PC-3 (cell line): ENCODE results near the gene TYROBP. TPM values are rescaled to one million over a fixed set of nuclear protein-coding genes. Genes with fewer than 3 reads are reported as not detected.

Source experiments
- ATAC-seq: fragments of 200-7000 bp; cut with Tn5 transposase; 2 replicates; pipeline ENCODE4 v1.9.1; 2020; ENCODE audit warnings: mild to moderate bottlenecking, moderate library complexity
- BruUV-seq: library from RNA; stranded (reverse); fragments of 400-500 nt; replicated peaks from 2 replicates; lab custom pipeline; 2021; lab: Mats Ljungman, UMichigan
- CTCF ChIA-PET: fragments of 300-600 bp; sonication (Branson Sonifier 250); formaldehyde crosslinking; loops from one replicate; lab custom pipeline; 2022; ENCODE audit warnings: antibody characterized with exemption; lab: Charles Lee
- POLR2A ChIA-PET: fragments of 300-600 bp; sonication (Branson Sonifier 250); formaldehyde crosslinking; loops from one replicate; lab custom pipeline; 2022; ENCODE audit warnings: antibody characterized with exemption; ENCODE audit not compliant: unreplicated experiment; lab: Charles Lee
- DNase-seq: peaks from one replicate; pipeline ENCODE4 v3.0.0-alpha.2; 2015
- H2AFZ ChIP-seq: fragments of 300-600 bp; sonication (generic); 2 replicates; pipeline ENCODE4 v1.6.0; 2016; ENCODE audit warnings: antibody characterized with exemption, low read length
- H3F3A ChIP-seq: fragments of 300-600 bp; sonication (generic); one replicate; pipeline ENCODE4 v1.6.0; 2017; ENCODE audit warnings: antibody characterized with exemption, low read length, control low read depth, mild to moderate bottlenecking; ENCODE audit not compliant: unreplicated experiment
- H3K27ac ChIP-seq: fragments of 300-600 bp; sonication (generic); 2 replicates; pipeline ENCODE4 v1.5.1; 2016; ENCODE audit warnings: mild to moderate bottlenecking, low read length
- H3K27me3 ChIP-seq: fragments of 300-600 bp; sonication (generic); 2 replicates; pipeline ENCODE4 v1.6.1; 2016; ENCODE audit warnings: low read length, mixed read lengths
- H3K36me3 ChIP-seq: fragments of 300-600 bp; sonication (generic); 2 replicates; pipeline ENCODE4 v1.6.1; 2016; ENCODE audit warnings: low read depth, mixed run types, low read length, mixed read lengths
- H3K4me1 ChIP-seq: fragments of 300-600 bp; sonication (generic); 2 replicates; pipeline ENCODE4 v1.5.1; 2016; ENCODE audit warnings: low read length; ENCODE audit not compliant: insufficient read depth
- H3K4me2 ChIP-seq: fragments of 300-600 bp; sonication (generic); 2 replicates; pipeline ENCODE4 v1.6.0; 2016; ENCODE audit warnings: low read length
- H3K4me3 ChIP-seq: fragments of 300-600 bp; sonication (generic); 2 replicates; pipeline ENCODE4 v1.5.1; 2016; ENCODE audit warnings: mild to moderate bottlenecking, low read length, mixed read lengths
- H3K79me2 ChIP-seq: fragments of 300-600 bp; sonication (generic); 2 replicates; pipeline ENCODE4 v1.6.1; 2017; ENCODE audit warnings: low read length, mixed read lengths
- H3K9ac ChIP-seq: fragments of 300-600 bp; sonication (generic); 2 replicates; pipeline ENCODE4 v1.6.0; 2016; ENCODE audit warnings: mild to moderate bottlenecking, low read length
- H3K9me2 ChIP-seq: fragments of 300-600 bp; sonication (generic); replicated peaks from 2 replicates; pipeline ENCODE4 v1.6.1; 2016; ENCODE audit warnings: mixed run types, low read length, mixed read lengths
- H3K9me3 ChIP-seq: fragments of 300-600 bp; sonication (generic); 2 replicates; pipeline ENCODE4 v1.6.1; 2016; ENCODE audit warnings: low read length, mixed read lengths
- H4K20me1 ChIP-seq: fragments of 300-600 bp; sonication (generic); 2 replicates; pipeline ENCODE4 v1.6.1; 2016; ENCODE audit warnings: low read length, mixed read lengths
- EZH2 ChIP-seq: fragments of 300-600 bp; sonication (generic); IDR thresholded peaks from one replicate; pipeline ENCODE4 v1.6.1; 2017; ENCODE audit warnings: antibody characterized with exemption, mild to moderate bottlenecking, low read length; ENCODE audit not compliant: unreplicated experiment
- EZH2phosphoT487 ChIP-seq: fragments of 300-600 bp; sonication (generic); IDR thresholded peaks from 2 replicates; pipeline ENCODE4 v1.6.1; 2018; ENCODE audit warnings: mild to moderate bottlenecking, antibody characterized with exemption, low read length, borderline replicate concordance
- intact Hi-C: fragments of 100-400 bp; cut with micrococcal nuclease; formaldehyde crosslinking; loops from 2 replicates; pipeline ENCODE4 v1.9.0; 2023
- total RNA-seq: library from RNA; depleted of rRNA; stranded (reverse); fragments of >200 nt; gene quantifications from 2 replicates; pipeline ENCODE4 v1.2.3, GENCODE V29; 2014
- TF ChIP-seq, protein P1 (sequence below): fragments of 300-600 bp; sonication (generic); conservative IDR thresholded peaks from 2 replicates; pipeline ENCODE4 v1.5.1; 2017; ENCODE audit warnings: antibody characterized with exemption, low read depth, mild to moderate bottlenecking, low read length

Gene TYROBP
- total RNA-seq, 1 experiment from 2014 or later = not detected

DNA sequence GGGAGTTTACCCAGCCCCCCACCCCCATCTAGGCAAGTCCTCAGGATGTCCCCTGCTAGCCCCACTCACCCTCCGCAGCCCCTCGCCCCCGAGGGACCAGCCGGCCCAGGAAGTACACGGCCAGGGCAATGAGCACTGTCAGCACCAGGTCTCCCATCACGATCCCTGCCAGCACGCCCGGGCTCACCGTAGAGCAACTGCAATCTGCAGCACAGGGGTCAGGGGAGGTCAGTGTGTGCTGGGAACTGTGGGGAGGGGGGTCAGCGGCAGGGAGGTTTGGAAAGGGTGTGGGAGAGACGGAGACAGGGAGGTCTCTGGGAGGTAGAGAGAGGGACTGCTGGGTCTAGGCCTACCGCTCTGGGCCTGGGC lies 734 bp downstream of the TYROBP start:
- Histone ChIP-seq H3K36me3 (no peaks in the 10 kb centered on the region), H3K4me3 (no peak overlapping the region), H3K79me2 (no peaks in the 10 kb centered on the region), H4K20me1 (no peaks in the 10 kb centered on the region), H3K9me3 (no peaks in the 10 kb centered on the region), H3K9ac (no peak overlapping the region), H2AFZ (no peak overlapping the region), H3K27ac (no peak overlapping the region), H3K4me2 (no peak overlapping the region), H3K9me2 (no peaks in the 10 kb centered on the region), H3K4me1 (peaks cover 4% of the 10 kb centered on the region; the same call in 1 of the 2 replicates), H3F3A (no peaks in the 10 kb centered on the region), H3K27me3 (no peaks in the 10 kb centered on the region)
- CTCF ChIA-PET = no interaction called here
- DNase-seq = no peak
- no TSS peak for BruUV-seq
- no peak for TF ChIP-seq EZH2phosphoT487
- TF ChIP-seq, protein P1, sequence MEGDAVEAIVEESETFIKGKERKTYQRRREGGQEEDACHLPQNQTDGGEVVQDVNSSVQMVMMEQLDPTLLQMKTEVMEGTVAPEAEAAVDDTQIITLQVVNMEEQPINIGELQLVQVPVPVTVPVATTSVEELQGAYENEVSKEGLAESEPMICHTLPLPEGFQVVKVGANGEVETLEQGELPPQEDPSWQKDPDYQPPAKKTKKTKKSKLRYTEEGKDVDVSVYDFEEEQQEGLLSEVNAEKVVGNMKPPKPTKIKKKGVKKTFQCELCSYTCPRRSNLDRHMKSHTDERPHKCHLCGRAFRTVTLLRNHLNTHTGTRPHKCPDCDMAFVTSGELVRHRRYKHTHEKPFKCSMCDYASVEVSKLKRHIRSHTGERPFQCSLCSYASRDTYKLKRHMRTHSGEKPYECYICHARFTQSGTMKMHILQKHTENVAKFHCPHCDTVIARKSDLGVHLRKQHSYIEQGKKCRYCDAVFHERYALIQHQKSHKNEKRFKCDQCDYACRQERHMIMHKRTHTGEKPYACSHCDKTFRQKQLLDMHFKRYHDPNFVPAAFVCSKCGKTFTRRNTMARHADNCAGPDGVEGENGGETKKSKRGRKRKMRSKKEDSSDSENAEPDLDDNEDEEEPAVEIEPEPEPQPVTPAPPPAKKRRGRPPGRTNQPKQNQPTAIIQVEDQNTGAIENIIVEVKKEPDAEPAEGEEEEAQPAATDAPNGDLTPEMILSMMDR = no peak
- no peak for TF ChIP-seq EZH2
- POLR2A ChIA-PET = no interaction called here
- intact Hi-C loops = no loop called here
- no peak for ATAC-seq

DNA sequence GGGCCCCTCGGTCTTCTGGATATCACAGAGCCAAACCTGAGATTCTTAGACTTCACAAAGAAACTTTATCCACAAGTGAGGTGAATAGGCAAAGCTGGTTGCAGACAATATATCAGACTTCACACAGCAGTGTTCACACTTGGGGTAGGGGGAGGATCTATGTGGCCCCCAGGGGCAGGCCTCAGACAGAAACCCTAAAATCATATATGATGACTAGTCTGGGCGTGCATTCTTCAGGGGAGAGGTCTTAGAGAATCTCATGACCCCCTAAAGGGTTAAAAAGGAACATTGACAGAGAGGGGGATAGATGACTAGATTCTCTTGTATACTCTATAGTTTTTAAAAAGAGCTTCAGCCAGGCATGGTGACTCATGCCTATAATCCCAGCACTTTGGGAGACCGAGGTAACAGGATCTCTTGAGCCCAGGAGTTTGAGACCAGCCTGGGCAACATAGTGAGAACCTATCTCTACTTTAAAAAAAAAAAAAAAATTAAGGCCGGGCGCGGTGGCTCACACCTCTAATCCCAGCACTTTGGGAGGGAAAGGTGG lies 2.8 kb downstream of the TYROBP start:
- no peak overlapping the region for H2AFZ ChIP-seq
- H3K79me2 ChIP-seq = no peaks in the 10 kb centered on the region
- H3K27ac ChIP-seq = no peak overlapping the region
- H4K20me1 ChIP-seq = no peaks in the 10 kb centered on the region
- no peak for TF ChIP-seq EZH2phosphoT487
- TF ChIP-seq, protein P1 = no peak
- no peak for TF ChIP-seq EZH2
- H3K36me3 ChIP-seq = no peaks in the 10 kb centered on the region
- no peaks in the 10 kb centered on the region for H3F3A ChIP-seq
- ATAC-seq (no peak), DNase-seq (no peak)
- H3K9me2 ChIP-seq = no peaks in the 10 kb centered on the region
- H3K9me3 ChIP-seq = no peaks in the 10 kb centered on the region
- POLR2A ChIA-PET = no interaction called here
- CTCF ChIA-PET = no interaction called here
- H3K9ac ChIP-seq = no peak overlapping the region
- no peak overlapping the region for H3K4me3 ChIP-seq
- H3K4me2 ChIP-seq = no peak overlapping the region
- no peaks in the 10 kb centered on the region for H3K27me3 ChIP-seq
- H3K4me1 ChIP-seq = peaks cover 10% of the 10 kb centered on the region; the same call in 1 of the 2 replicates
- intact Hi-C loops = no loop called here
- BruUV-seq = no TSS peak

DNA sequence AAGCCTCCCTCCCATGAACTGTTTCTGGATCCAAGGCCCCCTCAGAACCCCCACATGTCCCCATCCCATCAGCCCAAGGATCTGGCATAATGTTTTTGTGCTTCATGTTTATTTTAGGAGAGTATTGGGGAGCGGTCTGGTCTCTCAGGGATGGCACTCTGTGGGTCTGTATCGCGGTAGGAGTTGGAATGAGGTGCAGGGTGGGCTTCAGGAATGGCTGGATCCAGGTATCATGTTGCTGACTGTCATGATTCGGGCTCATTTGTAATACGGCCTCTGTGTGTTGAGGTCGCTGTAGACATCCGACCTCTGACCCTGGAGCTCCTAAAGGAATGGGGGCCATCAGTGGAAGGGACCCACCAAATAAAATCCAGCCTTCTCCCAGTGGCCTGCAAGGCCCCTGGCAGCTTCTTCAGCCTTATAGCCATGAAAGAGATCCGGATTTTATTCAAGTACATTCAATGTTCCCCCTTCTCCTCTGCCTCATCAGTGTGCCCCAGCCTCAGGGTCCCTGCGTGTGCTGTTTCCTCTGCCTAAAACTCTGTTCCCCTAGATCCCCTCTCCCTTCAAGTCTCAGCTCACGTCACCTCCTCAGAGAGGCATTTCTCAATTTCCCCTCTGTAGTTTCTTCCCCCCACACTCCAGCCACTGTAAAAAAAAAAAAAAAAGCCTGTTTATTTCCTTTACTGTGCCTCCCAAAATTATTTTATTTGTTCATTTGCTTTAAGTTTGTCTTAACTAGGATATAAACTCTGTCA lies 3.6 kb downstream of the TYROBP start:
- Histone ChIP-seq H4K20me1 (no peaks in the 10 kb centered on the region), H3K27me3 (no peaks in the 10 kb centered on the region), H3K36me3 (no peaks in the 10 kb centered on the region), H3K9me2 (no peaks in the 10 kb centered on the region), H3K79me2 (peaks cover 3% of the 10 kb centered on the region; the same call in 1 of the 2 replicates), H2AFZ (no peak overlapping the region), H3K4me2 (no peak overlapping the region), H3K9ac (no peak overlapping the region), H3K9me3 (no peaks in the 10 kb centered on the region), H3K4me1 (peaks cover 10% of the 10 kb centered on the region; the same call in 1 of the 2 replicates), H3K27ac (no peak overlapping the region), H3F3A (no peaks in the 10 kb centered on the region), H3K4me3 (no peak overlapping the region)
- CTCF ChIA-PET = no interaction called here
- no TSS peak for BruUV-seq
- ATAC-seq = no peak
- no peak for DNase-seq
- TF ChIP-seq EZH2phosphoT487 = no peak
- TF ChIP-seq, protein P1 = no peak
- no peak for TF ChIP-seq EZH2
- intact Hi-C loops = no loop called here
- POLR2A ChIA-PET = no interaction called here
